Peyer's patch (tissue), 4 donors: ENCODE data around the gene RIIAD1. TPM values are rescaled to one million over a fixed set of nuclear protein-coding genes. Genes with fewer than 3 reads are reported as not detected.

ENCODE experiments used
- DNase-seq, 3 donors: peaks; one replicate each; pipeline ENCODE4 v3.0.0-alpha.2; 2017 to 2019
- H3K27ac ChIP-seq, 4 donors: fragments of 200-600 bp; sonication (generic); one replicate each; pipeline ENCODE4 v1.5.1; 2016 to 2019
- H3K27me3 ChIP-seq, 2 donors: fragments of 200-600 bp; sonication (generic); one replicate each; pipeline ENCODE4 v1.5.1; 2019
- H3K36me3 ChIP-seq, 3 donors: fragments of 200-600 bp; sonication (generic); one replicate each; pipeline ENCODE4 v1.5.1; 2016 to 2019
- H3K4me1 ChIP-seq, 4 donors: fragments of 200-600 bp; sonication (generic); one replicate each; pipeline ENCODE4 v1.5.1; 2016 to 2019
- H3K4me3 ChIP-seq, 4 donors: fragments of 200-600 bp; sonication (generic); 1 replicate in 3 of 4; 2 replicates in 1 of 4; pipeline ENCODE4 v1.5.1; 2016 to 2019; ENCODE audit warnings: mild to moderate bottlenecking in 1 of 4
- H3K9me3 ChIP-seq, 4 donors: fragments of 200-600 bp; sonication (generic); one replicate each; pipeline ENCODE4 v1.5.1; 2016 to 2019; ENCODE audit warnings: mild to moderate bottlenecking in 1 of 4
- CTCF ChIP-seq, 6 experiments: fragments of 450-650 bp in 4 of 6; fragments of 200-600 bp in 2 of 6; sonication (generic) in 1 of 6; IDR thresholded peaks; one replicate each; pipeline ENCODE4 v1.5.1; 2017 to 2019; ENCODE audit warnings: antibody characterized with exemption in 6 of 6, mild to moderate bottlenecking in 3 of 6, moderate library complexity in 1 of 6
- POLR2A ChIP-seq, 2 donors: fragments of 450-650 bp; IDR thresholded peaks; one replicate each; pipeline ENCODE4 v1.5.1; 2017; ENCODE audit warnings: antibody characterized with exemption in 2 of 2, mild to moderate bottlenecking in 2 of 2, moderate library complexity in 2 of 2
- total RNA-seq, 4 donors: library from RNA; depleted of rRNA; stranded (reverse); fragments of >200 nt; gene quantifications; one replicate each; pipeline ENCODE4 v1.1.0, GENCODE V29; 2016

Gene RIIAD1
- total RNA-seq, 4 donors from 2014 or later, result not detected

DNA sequence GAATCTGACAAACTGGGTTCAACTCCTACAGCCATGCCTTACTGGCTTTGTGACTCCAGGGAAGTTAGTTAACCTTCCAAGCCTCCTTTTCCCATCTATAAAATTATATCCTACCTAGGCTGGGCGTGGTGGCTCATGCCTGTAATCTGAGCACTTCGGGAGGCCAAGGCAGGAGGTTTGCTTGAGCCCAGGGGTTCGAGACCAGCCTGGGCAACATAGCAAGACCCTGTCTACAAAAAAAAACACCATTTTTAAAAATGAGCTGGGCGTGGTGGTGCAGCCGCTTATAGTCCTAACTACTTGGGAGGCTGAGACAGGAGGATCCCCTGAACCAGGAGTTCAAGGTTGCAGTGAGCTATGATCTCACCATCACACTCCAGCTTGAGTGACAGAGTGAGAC lies 19.8 kb upstream of the RIIAD1 start:
- Histone ChIP-seq H3K9me3 (no peaks in the 10 kb centered on the region), H3K36me3 (peaks cover 0 to 33% (median 0%) of the 10 kb centered on the region in 3 donors), H3K27me3 (no peaks in the 10 kb centered on the region), H3K4me3 (no peak overlapping the region), H3K27ac (no peak overlapping the region), H3K4me1 (no peaks in the 10 kb centered on the region)
- no peak for TF ChIP-seq POLR2A (IDR thresholded peaks at IDR 0.05)
- TF ChIP-seq CTCF (IDR thresholded peaks at IDR 0.05), result no peak
- DNase-seq, result no peak

DNA sequence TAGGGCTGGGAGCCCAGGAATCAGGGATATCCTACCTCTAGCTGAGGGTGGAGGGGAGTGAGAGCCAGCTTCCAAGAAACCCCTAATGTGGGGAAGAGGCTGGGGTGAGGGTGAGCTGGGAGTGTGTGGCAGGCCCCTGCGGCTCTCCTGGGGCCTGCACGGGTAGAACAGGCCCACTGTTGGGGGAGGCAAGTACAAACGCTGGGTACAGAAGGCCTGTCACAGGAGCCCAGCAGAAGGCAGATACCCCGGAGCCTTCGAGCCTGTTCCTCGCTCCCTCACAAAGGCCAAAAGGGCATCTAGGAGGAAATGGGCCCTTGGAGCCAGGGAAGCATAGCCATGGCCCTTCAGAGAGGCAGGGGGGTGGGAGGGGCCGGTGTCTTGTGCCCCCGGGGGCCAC lies 18.4 kb upstream of the RIIAD1 start:
- Histone ChIP-seq H3K4me1 (no peaks in the 10 kb centered on the region), H3K27me3 (no peaks in the 10 kb centered on the region), H3K9me3 (no peaks in the 10 kb centered on the region), H3K36me3 (peaks cover 0 to 18% (median 0%) of the 10 kb centered on the region in 3 donors), H3K4me3 (no peak overlapping the region), H3K27ac (no peak overlapping the region)
- TF ChIP-seq POLR2A (IDR thresholded peaks at IDR 0.05), result no peak
- TF ChIP-seq CTCF (IDR thresholded peaks at IDR 0.05), result no peak
- no peak for DNase-seq

- Histone ChIP-seq H3K36me3 (peaks cover 0 to 11% (median 0%) of the 10 kb centered on the region in 3 donors), H3K27ac (no peak overlapping the region), H3K4me1 (no peaks in the 10 kb centered on the region), H3K9me3 (no peaks in the 10 kb centered on the region), H3K27me3 (no peaks in the 10 kb centered on the region), H3K4me3 (no peak overlapping the region)
- TF ChIP-seq POLR2A (IDR thresholded peaks at IDR 0.05), result no peak
- TF ChIP-seq CTCF (IDR thresholded peaks at IDR 0.05), result no peak
- no peak for DNase-seq
Measured at GRCh38 chr1:151703813-151704212, 17.5 kb upstream of the RIIAD1 start.

DNA sequence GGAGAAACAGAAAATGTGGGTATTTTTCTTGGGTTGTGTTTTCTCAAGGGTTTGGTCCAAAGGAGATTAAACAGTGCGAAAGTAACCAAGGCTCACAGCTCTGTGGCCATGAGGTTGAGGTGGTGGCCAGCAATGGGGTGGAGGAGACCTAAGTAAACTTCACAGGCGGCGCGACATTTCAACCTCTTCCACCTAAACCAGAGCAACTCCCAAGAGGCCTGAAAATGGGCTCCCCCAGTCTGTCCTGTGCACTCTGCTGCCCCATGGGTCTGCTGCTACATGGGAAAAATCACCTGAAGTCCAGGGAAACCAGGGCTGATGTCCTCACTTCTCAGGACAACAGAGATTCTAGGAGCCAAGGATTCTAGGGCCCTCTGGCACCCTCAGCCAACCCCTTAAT lies 17.1 kb upstream of the RIIAD1 start:
- Histone ChIP-seq H3K9me3 (no peaks in the 10 kb centered on the region), H3K36me3 (peaks cover 0 to 6% (median 0%) of the 10 kb centered on the region in 3 donors), H3K4me1 (no peaks in the 10 kb centered on the region), H3K27ac (no peak overlapping the region), H3K27me3 (no peaks in the 10 kb centered on the region), H3K4me3 (no peak overlapping the region)
- no peak for DNase-seq
- TF ChIP-seq POLR2A (IDR thresholded peaks at IDR 0.05) (no peak), CTCF (IDR thresholded peaks at IDR 0.05) (no peak)

DNA sequence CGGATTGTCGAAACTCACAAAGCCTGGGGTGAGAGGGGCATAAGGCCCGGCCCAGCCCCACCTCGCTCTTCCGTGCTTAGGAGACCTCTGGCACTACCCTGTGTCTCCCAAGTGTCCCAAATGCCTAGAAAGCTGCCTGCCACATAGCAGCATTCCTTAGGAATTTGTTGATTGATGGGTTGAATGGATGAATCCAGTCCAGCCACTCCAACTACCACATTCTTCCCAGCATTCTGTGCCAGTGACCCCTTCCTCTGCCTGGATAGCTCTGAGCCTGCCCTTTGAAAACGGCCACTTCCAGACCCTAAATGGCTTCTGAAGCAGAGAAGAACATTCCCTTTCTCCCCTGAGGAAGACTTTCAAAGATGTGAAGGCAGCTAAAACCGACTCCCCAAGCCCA lies 16.2 kb upstream of the RIIAD1 start:
- H3K36me3 ChIP-seq, result no peaks in the 10 kb centered on the region

More for the DNA sequence above, 16.2 kb upstream of the RIIAD1 start:
- no peaks in the 10 kb centered on the region for H3K4me1 ChIP-seq
- no peak overlapping the region for H3K27ac ChIP-seq
- no peak overlapping the region for H3K4me3 ChIP-seq
- H3K27me3 ChIP-seq, result no peaks in the 10 kb centered on the region
- no peaks in the 10 kb centered on the region for H3K9me3 ChIP-seq
- TF ChIP-seq CTCF (IDR thresholded peaks at IDR 0.05) (no peak), POLR2A (IDR thresholded peaks at IDR 0.05) (no peak)
- DNase-seq, result no peak
